H9 (cell line): ENCODE data around the gene MICALL2. TPM values are rescaled to one million over a fixed set of nuclear protein-coding genes. Genes with fewer than 3 reads are reported as not detected.

Source experiments
- DNase-seq: peaks from one replicate; pipeline ENCODE4 v3.0.0-alpha.2; 2017
- H2AFZ ChIP-seq: one replicate; pipeline ENCODE4 v1.6.1; 2013; ENCODE audit warnings: mild to moderate bottlenecking, low read length, control low read depth, moderate library complexity
- H2AK5ac ChIP-seq: 2 replicates; pipeline ENCODE4 v1.6.1; 2013; ENCODE audit warnings: low read length, control low read depth, mixed read lengths; ENCODE audit not compliant: insufficient read length
- H2BK120ac ChIP-seq: one replicate; pipeline ENCODE4 v1.6.1; 2013; ENCODE audit warnings: low read depth, mild to moderate bottlenecking, low read length, control low read depth, inconsistent platforms; ENCODE audit not compliant: poor library complexity, severe bottlenecking
- H2BK12ac ChIP-seq: 2 replicates; pipeline ENCODE4 v1.6.1; 2013; ENCODE audit warnings: low read length, control low read depth, mixed read lengths, low read depth; ENCODE audit not compliant: insufficient read length
- H2BK15ac ChIP-seq: 2 replicates; pipeline ENCODE4 v1.6.1; 2013; ENCODE audit warnings: low read depth, low read length, control low read depth
- H2BK20ac ChIP-seq: one replicate; pipeline ENCODE4 v1.6.1; 2013; ENCODE audit warnings: low read depth, mild to moderate bottlenecking, low read length, control low read depth, inconsistent platforms; ENCODE audit not compliant: poor library complexity, severe bottlenecking
- H2BK5ac ChIP-seq: 2 replicates; pipeline ENCODE4 v1.6.1; 2013; ENCODE audit warnings: low read length, control low read depth, mixed read lengths; ENCODE audit not compliant: insufficient read length
- H3K14ac ChIP-seq: 2 replicates; pipeline ENCODE4 v1.6.1; 2013; ENCODE audit warnings: low read length, control low read depth; ENCODE audit not compliant: insufficient read depth
- H3K18ac ChIP-seq: 2 replicates; pipeline ENCODE4 v1.6.1; 2013; ENCODE audit warnings: low read depth, mild to moderate bottlenecking, mixed read lengths, low read length, control low read depth; ENCODE audit not compliant: insufficient read length
- H3K23ac ChIP-seq: 2 replicates; pipeline ENCODE4 v1.6.1; 2013; ENCODE audit warnings: low read length, control low read depth, mixed read lengths, low read depth; ENCODE audit not compliant: insufficient read length
- H3K23me2 ChIP-seq: 2 replicates; pipeline ENCODE4 v1.6.1; 2013; ENCODE audit warnings: low read depth, mild to moderate bottlenecking, mixed read lengths, low read length, control low read depth; ENCODE audit not compliant: insufficient read length, poor library complexity, severe bottlenecking
- H3K27ac ChIP-seq: 2 replicates; pipeline ENCODE4 v1.5.1; 2013; ENCODE audit warnings: low read length, control low read depth, mixed read lengths, low read depth; ENCODE audit not compliant: insufficient read length
- H3K27me3 ChIP-seq: 2 replicates; pipeline ENCODE4 v1.6.1; 2013; ENCODE audit warnings: low read length, control low read depth, inconsistent platforms; ENCODE audit not compliant: insufficient read depth
- H3K4ac ChIP-seq: 2 replicates; pipeline ENCODE4 v1.6.1; 2013; ENCODE audit warnings: low read depth, mild to moderate bottlenecking, control low read depth, inconsistent platforms, low read length, moderate library complexity
- H3K4me1 ChIP-seq: 2 replicates; pipeline ENCODE4 v1.6.1; 2013; ENCODE audit warnings: low read length, control low read depth, inconsistent platforms; ENCODE audit not compliant: insufficient read depth
- H3K4me2 ChIP-seq: 2 replicates; pipeline ENCODE4 v1.6.1; 2013; ENCODE audit warnings: low read length, control low read depth, mixed read lengths; ENCODE audit not compliant: insufficient read length, insufficient read depth
- H3K56ac ChIP-seq: 2 replicates; pipeline ENCODE4 v1.6.1; 2013; ENCODE audit warnings: low read depth, mild to moderate bottlenecking, mixed read lengths, low read length, control low read depth; ENCODE audit not compliant: insufficient read length
- H3K79me1 ChIP-seq: 2 replicates; pipeline ENCODE4 v1.6.1; 2013; ENCODE audit warnings: low read depth, mild to moderate bottlenecking, moderate library complexity, low read length, control low read depth, inconsistent platforms; ENCODE audit not compliant: insufficient read depth, poor library complexity, severe bottlenecking
- H3K79me2 ChIP-seq: 2 replicates; pipeline ENCODE4 v1.6.1; 2013; ENCODE audit warnings: low read length, control low read depth, inconsistent platforms; ENCODE audit not compliant: insufficient read depth
- H3K9ac ChIP-seq: 2 replicates; pipeline ENCODE4 v1.6.1; 2013; ENCODE audit warnings: low read length, control low read depth, mixed read lengths; ENCODE audit not compliant: insufficient read length; ENCODE audit errors: extremely low read depth
- H3K9me3 ChIP-seq: one replicate; pipeline ENCODE4 v1.6.1; 2013; ENCODE audit warnings: low read depth, low read length, inconsistent platforms; ENCODE audit not compliant: control insufficient read depth
- H3T11ph ChIP-seq: one replicate; pipeline ENCODE4 v1.6.1; 2013; ENCODE audit warnings: mild to moderate bottlenecking, low read length, control low read depth, inconsistent platforms
- H4K20me1 ChIP-seq: one replicate; pipeline ENCODE4 v1.6.1; 2013; ENCODE audit not compliant: control insufficient read depth, insufficient read length, insufficient read depth
- H4K5ac ChIP-seq: 2 replicates; pipeline ENCODE4 v1.6.1; 2013; ENCODE audit warnings: low read depth, mild to moderate bottlenecking, mixed read lengths, low read length, control low read depth; ENCODE audit not compliant: insufficient read length
- H4K8ac ChIP-seq: replicated peaks from 2 replicates; pipeline ENCODE4 v1.6.1; 2013; ENCODE audit warnings: low read length, control low read depth, mixed read lengths, low read depth; ENCODE audit not compliant: insufficient read length
- H4K91ac ChIP-seq: 2 replicates; pipeline ENCODE4 v1.6.1; 2013; ENCODE audit warnings: low read depth, mild to moderate bottlenecking, moderate library complexity, mixed read lengths, low read length, control low read depth; ENCODE audit not compliant: insufficient read length
- H3K27ac Mint-ChIP-seq, 3 experiments: 2 replicates in 2 of 3; 3 replicates in 1 of 3; pipeline ENCODE4 v1.8.0; 2020 to 2021; ENCODE audit warnings: mixed read lengths in 3 of 3, mild to moderate bottlenecking in 1 of 3, moderate library complexity in 1 of 3
- H3K27me3 Mint-ChIP-seq: 2 replicates; pipeline ENCODE4 v1.8.0; 2021; ENCODE audit warnings: low read depth, mild to moderate bottlenecking, moderate library complexity, mixed read lengths
- H3K36me3 Mint-ChIP-seq, 3 experiments: 2 replicates in 2 of 3; 3 replicates in 1 of 3; pipeline ENCODE4 v1.8.0; 2020 to 2021; ENCODE audit warnings: low read depth in 3 of 3, mixed read lengths in 3 of 3; ENCODE audit not compliant: insufficient read depth in 1 of 3
- H3K4me1 Mint-ChIP-seq, 2 experiments: 2 replicates each; pipeline ENCODE4 v1.8.0; 2020; ENCODE audit warnings: mixed read lengths in 2 of 2
- H3K4me3 Mint-ChIP-seq, 2 experiments: 2 replicates in 1 of 2; 3 replicates in 1 of 2; pipeline ENCODE4 v1.8.0; 2020 to 2021; ENCODE audit warnings: mild to moderate bottlenecking in 2 of 2, mixed read lengths in 2 of 2, moderate library complexity in 1 of 2
- H3K9me3 Mint-ChIP-seq, 2 experiments: 2 replicates in 1 of 2; 3 replicates in 1 of 2; pipeline ENCODE4 v1.8.0; 2020; ENCODE audit warnings: mild to moderate bottlenecking in 2 of 2, mixed read lengths in 2 of 2, moderate library complexity in 1 of 2
- CTCF ChIP-seq: fragments of 200-600 bp; sonication (generic); conservative IDR thresholded peaks from 3 replicates; pipeline ENCODE4 v1.8.0; 2021; ENCODE audit warnings: antibody characterized with exemption, mild to moderate bottlenecking
- WGBS: extraction: QIAGEN DNeasy Blood & Tissue Kit; methylation state at CpG from one replicate; pipeline ENCODE4 v1.1.7; 2013; ENCODE audit warnings: missing lambda C conversion rate, low lambda C conversion rate, mixed read lengths; ENCODE audit not compliant: insufficient read length; ENCODE audit errors: extremely low coverage; 5-methylcytosine and 5-hydroxymethylcytosine counted together
- total RNA-seq: library from RNA; stranded (reverse); gene quantifications from 2 replicates; pipeline ENCODE4 v1.2.1, GENCODE V29; 2021

The MICALL2 gene
- total RNA-seq, 1 experiment from 2014 or later, result 7.1 TPM

GRCh38 chr7:1395211-1396070 is 63.8 kb downstream of the MICALL2 start:
- Mint-ChIP-seq H3K4me3 (no peak overlapping the region), H3K4me1 (peaks cover 0 to 3% of the 10 kb centered on the region in 2 experiments; a peak in 2 of 4 replicates), H3K9me3 (peaks cover 8 to 10% of the 10 kb centered on the region in 2 experiments), H3K27ac (no peak overlapping the region), H3K27me3 (peaks cover 67% of the 10 kb centered on the region), H3K36me3 (no peaks in the 10 kb centered on the region; a peak in 1 of 7 replicates)
- Histone ChIP-seq H2AK5ac (no peak overlapping the region), H2BK120ac (no peak overlapping the region), H3K14ac (no peak overlapping the region; the same call in 1 of the 2 replicates), H3K79me1 (no peaks in the 10 kb centered on the region), H3K4me1 (no peaks in the 10 kb centered on the region), H3K9ac (no peak overlapping the region), H3K27ac (no peak overlapping the region), H3K56ac (no peak overlapping the region), H4K20me1 (no peaks in the 10 kb centered on the region), H3K4me2 (no peak overlapping the region), H2AFZ (no peak overlapping the region), H3K23ac (no peak overlapping the region), H3K27me3 (no peaks in the 10 kb centered on the region), H3K4ac (no peak overlapping the region), H4K5ac (no peak overlapping the region), H2BK20ac (no peak overlapping the region), H2BK15ac (no peak overlapping the region), H2BK5ac (no peak overlapping the region), H3T11ph (no peak overlapping the region), H2BK12ac (no peak overlapping the region), H3K23me2 (no peaks in the 10 kb centered on the region), H3K79me2 (no peaks in the 10 kb centered on the region), H4K91ac (no peak overlapping the region), H3K18ac (no peak overlapping the region), H3K9me3 (no peaks in the 10 kb centered on the region), H4K8ac (no peak overlapping the region)
- no CpG with 5 or more reads among the region's 33 CpGs for WGBS
- DNase-seq, result no peak
- TF ChIP-seq CTCF, result no peak
